SU-DHL-6 (cell line): Measurements from ENCODE around the gene ABHD5.

Experiments used
- H2AFZ ChIP-seq: fragments of 200-600 bp; sonication (generic); 2 replicates; pipeline ENCODE4 v1.6.1; 2014; ENCODE audit warnings: low read depth, mild to moderate bottlenecking, moderate library complexity, mixed read lengths, antibody characterized with exemption, low read length; ENCODE audit not compliant: severe bottlenecking
- H3F3A ChIP-seq: fragments of 200-600 bp; shearing (Covaris generic); 2 replicates; pipeline ENCODE4 v1.6.0; 2016; ENCODE audit warnings: antibody characterized with exemption, mild to moderate bottlenecking; ENCODE audit not compliant: insufficient read depth
- H3K27ac ChIP-seq: fragments of 200-600 bp; sonication (generic); 2 replicates; pipeline ENCODE4 v1.5.1; 2016; ENCODE audit warnings: low read depth, mild to moderate bottlenecking, low read length, moderate library complexity, mixed read lengths
- H3K27me3 ChIP-seq: fragments of 200-600 bp; sonication (generic), shearing (Covaris generic); 2 replicates; pipeline ENCODE4 v1.6.0; 2014; ENCODE audit warnings: mild to moderate bottlenecking, low read length
- H3K36me3 ChIP-seq: fragments of 200-600 bp; sonication (generic); 2 replicates; pipeline ENCODE4 v1.6.1; 2014; ENCODE audit warnings: mild to moderate bottlenecking, low read length, mixed read lengths
- H3K4me2 ChIP-seq: fragments of 300-600, 200-600 bp; shearing (Covaris generic), sonication (generic); 2 replicates; pipeline ENCODE4 v1.6.0; 2014; ENCODE audit warnings: low read length, low read depth, mild to moderate bottlenecking; ENCODE audit not compliant: poor library complexity, severe bottlenecking
- H3K4me3 ChIP-seq: fragments of 200-600 bp; sonication (generic); 2 replicates; pipeline ENCODE4 v1.5.1; 2014; ENCODE audit warnings: antibody characterized with exemption, low read length, mild to moderate bottlenecking, mixed read lengths; ENCODE audit not compliant: insufficient read depth, poor library complexity, severe bottlenecking
- H3K79me2 ChIP-seq: fragments of 200-600 bp; sonication (generic); 2 replicates; pipeline ENCODE4 v1.6.1; 2014; ENCODE audit warnings: mild to moderate bottlenecking, low read length, moderate library complexity; ENCODE audit not compliant: insufficient read depth
- H3K9ac ChIP-seq: fragments of 200-600 bp; sonication (generic); 2 replicates; pipeline ENCODE4 v1.7.0; 2014; ENCODE audit warnings: mild to moderate bottlenecking, low read length
- H3K9me2 ChIP-seq: fragments of 200-600 bp; sonication (generic); replicated peaks from 2 replicates; pipeline ENCODE4 v1.6.1; 2014; ENCODE audit warnings: low read length; ENCODE audit not compliant: insufficient read depth
- H3K9me3 ChIP-seq: fragments of 200-600 bp; sonication (generic); 2 replicates; pipeline ENCODE4 v1.6.1; 2014; ENCODE audit warnings: low read length, mixed read lengths; ENCODE audit not compliant: insufficient read depth
- H4K20me1 ChIP-seq: fragments of 200-600 bp; sonication (generic); 2 replicates; pipeline ENCODE4 v1.6.1; 2014; ENCODE audit warnings: low read depth, mild to moderate bottlenecking, antibody characterized with exemption, low read length, moderate library complexity, mixed read lengths
- CTCF ChIP-seq: fragments of 200-600 bp; sonication (generic); IDR thresholded peaks from one replicate; pipeline ENCODE4 v1.5.1; 2017; ENCODE audit warnings: antibody characterized with exemption, mild to moderate bottlenecking, low read length, moderate library complexity; ENCODE audit not compliant: insufficient read depth, poor library complexity, severe bottlenecking
- EZH2phosphoT487 ChIP-seq: fragments of 200-600 bp; sonication (generic), shearing (Covaris generic); conservative IDR thresholded peaks from 2 replicates; pipeline ENCODE4 v1.6.1; 2018; ENCODE audit warnings: mild to moderate bottlenecking, antibody characterized with exemption, low read length, moderate library complexity, mixed read lengths

Gene ABHD5

DNA sequence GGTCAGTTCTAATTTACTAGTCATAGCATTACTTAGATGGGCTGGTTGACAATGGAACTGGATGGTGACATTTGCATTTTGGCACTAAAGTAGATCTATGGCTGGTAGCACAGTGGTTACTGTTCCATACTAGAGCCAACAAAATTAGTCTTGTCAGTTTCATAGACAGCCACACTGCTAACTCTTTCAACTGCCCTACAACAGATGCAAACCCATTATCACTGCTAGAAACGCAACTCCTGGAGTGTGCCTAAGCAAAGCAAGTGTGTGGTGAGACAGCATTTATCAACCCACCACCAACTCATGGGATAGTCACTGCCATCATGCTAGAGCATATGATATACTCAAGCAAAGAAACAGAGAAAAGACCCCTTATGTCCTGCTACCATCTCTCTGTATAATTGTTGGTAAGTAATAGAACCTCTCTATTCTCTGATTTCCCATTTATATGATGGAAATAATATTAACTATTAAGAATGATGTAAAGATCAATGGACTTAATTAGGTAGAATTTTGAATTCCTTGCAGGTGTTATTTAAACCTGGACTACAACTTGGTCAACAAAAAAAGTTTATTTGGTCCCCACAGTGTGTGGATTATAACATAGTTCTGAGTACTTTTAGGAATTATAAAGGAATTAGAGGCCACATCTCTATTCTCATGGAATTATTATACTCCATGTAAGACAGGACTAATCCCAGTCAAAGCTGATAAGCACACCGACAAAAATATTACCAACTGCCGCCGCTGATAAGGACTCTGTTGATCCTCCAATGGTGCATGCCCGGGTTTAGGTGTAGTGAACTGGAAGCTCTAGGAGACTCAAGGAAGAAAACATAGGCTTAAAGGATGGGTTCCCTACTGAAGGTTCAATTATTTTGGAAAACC lies 19.9 kb upstream of the ABHD5 start:
- Histone ChIP-seq H3K9me2 (no peaks in the 10 kb centered on the region), H3K27me3 (no peaks in the 10 kb centered on the region; the same call in 1 of the 2 replicates), H3K36me3 (no peaks in the 10 kb centered on the region), H3K79me2 (no peaks in the 10 kb centered on the region), H3K4me3 (no peak overlapping the region), H2AFZ (no peak overlapping the region), H3K9ac (no peak overlapping the region), H3K27ac (no peak overlapping the region), H3K9me3 (no peaks in the 10 kb centered on the region), H4K20me1 (no peaks in the 10 kb centered on the region), H3F3A (no peaks in the 10 kb centered on the region), H3K4me2 (no peak overlapping the region)
- TF ChIP-seq EZH2phosphoT487, result no peak
- TF ChIP-seq CTCF, result no peak

DNA sequence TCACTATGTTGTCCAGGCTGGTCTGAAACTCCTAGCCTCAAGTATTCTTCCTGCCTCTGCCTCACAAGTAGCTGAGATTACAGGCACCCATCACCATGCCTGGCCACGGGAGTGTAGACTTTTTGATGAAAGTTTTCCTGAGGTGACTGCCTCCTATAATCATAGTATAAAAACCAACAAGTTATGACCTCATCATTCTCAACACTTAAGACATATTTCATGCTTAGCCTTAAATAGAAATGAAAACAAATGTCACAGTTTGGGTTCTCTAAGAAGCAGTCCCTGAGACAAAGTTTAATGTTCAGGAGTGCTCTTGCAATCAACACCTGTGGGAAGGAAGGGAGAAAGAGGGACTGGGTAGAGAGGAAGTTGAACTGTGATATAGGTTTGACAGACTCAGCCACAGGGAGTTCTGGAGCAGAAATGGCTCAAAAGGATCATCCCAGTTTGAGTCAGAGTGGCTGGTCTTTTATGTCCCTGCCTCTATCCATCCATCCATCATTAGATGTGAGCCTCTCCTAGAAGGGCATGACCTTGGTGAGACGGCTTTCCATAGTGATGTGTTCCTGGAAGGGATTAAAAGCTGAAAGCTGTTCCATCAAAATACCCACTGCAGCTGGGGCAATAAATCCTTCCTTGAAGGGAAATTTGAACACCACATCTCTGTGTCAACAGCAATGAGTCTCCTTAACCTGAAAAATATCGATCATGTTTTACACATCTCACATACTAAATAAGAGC lies 16.2 kb upstream of the ABHD5 start:
- Histone ChIP-seq H3K36me3 (no peaks in the 10 kb centered on the region), H3K9ac (no peak overlapping the region), H3K27ac (no peak overlapping the region), H3K79me2 (no peaks in the 10 kb centered on the region), H3K27me3 (no peaks in the 10 kb centered on the region), H4K20me1 (no peaks in the 10 kb centered on the region), H3K9me2 (no peaks in the 10 kb centered on the region), H3K4me2 (no peak overlapping the region), H2AFZ (no peak overlapping the region), H3K9me3 (no peaks in the 10 kb centered on the region), H3F3A (no peaks in the 10 kb centered on the region), H3K4me3 (no peak overlapping the region)
- TF ChIP-seq EZH2phosphoT487 (no peak), CTCF (no peak)

GRCh38 chr3:43675593-43675992 lies 15.1 kb upstream of the ABHD5 start:
- H3K4me3 ChIP-seq, result no peak overlapping the region
- no peaks in the 10 kb centered on the region for H4K20me1 ChIP-seq
- no peak overlapping the region for H2AFZ ChIP-seq
- H3K27ac ChIP-seq, result no peak overlapping the region
- H3K4me2 ChIP-seq, result no peak overlapping the region
- H3K27me3 ChIP-seq, result no peaks in the 10 kb centered on the region
- H3K79me2 ChIP-seq, result no peaks in the 10 kb centered on the region
- TF ChIP-seq CTCF (no peak), EZH2phosphoT487 (no peak)
- no peak overlapping the region for H3K9ac ChIP-seq
- H3K9me3 ChIP-seq, result no peaks in the 10 kb centered on the region
- H3K36me3 ChIP-seq, result no peaks in the 10 kb centered on the region
- no peaks in the 10 kb centered on the region for H3F3A ChIP-seq
- H3K9me2 ChIP-seq, result no peaks in the 10 kb centered on the region
